ENCODE data around the gene CPXM2.

The CPXM2 gene

DNA sequence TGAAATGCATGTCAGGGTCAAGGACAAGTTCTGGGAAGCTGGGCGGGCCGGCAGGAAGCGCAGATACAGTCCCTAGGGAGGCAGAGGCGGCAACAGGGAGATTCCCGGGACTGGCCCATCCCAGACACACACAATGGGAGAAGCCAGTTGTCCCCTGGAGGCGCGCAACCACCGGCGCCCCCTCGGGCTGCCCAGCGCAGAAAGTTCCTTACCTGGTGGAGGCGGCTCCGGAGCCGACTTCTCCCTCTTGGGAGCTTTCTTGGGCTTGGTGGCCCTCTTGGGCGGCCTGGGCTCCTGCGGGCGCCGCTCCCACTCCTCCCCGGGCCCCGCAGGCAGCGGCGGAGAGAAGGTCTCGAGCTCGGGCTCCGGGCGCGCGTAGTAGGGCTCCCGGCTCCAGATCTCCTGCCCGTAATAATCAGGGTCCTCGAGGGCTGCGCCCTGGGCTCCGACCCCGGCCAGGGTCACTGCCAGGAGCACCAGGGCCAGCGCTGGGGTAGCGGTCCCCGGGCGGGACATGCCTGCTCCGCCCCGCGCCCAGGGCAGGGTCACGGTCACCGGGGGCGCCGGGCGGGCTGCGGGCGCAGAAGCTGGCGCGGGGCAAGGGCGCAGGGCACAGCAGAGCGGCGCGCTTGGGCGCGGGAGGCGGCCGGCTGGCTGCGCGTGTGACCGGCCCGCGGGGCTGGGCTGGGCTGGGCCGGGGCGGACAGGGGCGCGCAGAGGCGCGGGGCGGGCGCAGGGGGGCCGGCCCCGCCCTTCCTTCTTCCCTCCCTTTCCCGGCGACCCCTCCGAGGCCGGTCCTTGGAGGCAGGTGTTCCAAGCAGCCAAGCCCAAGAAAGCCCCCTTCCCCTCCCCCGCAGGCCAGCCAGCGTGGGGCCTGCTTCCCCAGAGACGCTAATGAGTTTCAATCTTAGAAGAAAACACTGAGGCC, at the start of gene CPXM2:
CPXM2 (minus strand) TSS at position 664 of the 928 bp plus-strand sequence; CDS start at position 516, 148 bp downstream.
- no peak for DNase-seq

DNA sequence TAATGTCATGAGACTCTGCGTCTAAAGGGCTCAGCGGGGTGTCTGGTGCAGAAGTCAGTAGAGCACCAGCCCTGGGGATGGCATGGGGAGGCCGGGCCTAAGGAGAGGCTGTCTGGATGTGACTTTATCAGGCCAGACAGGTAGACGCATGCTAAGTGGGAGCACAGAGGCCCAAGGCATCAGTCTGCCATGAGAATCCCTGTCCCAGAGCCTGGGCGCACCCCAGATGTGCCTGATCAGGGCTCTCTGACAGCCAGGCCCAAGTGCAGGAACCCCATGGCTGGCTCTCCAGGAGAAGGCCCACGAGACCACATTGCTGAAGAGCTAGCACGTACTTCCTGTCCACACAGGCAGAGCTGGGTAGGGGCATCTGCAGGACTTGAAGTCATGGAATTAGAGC, 48.0 kb upstream of the CPXM2 start:
- DNase-seq, result no peak

DNA sequence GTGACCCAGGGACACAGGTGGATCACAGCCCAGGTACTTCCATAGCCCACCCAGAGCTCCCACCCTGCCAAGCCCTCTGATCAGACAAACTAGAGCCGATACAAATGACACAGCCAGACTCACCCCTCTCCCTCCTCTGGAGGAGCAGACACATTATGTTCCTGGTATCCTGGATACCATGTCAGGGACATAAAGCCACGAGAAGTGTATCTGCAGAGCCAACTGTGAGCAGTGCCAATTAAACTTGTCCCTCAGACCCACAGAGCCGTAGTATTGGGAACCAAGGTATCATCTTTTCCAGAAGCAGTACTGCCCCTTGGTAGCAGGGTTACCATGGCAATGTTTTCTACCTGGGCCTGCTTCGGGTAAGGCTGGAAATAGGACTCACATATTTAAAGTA, 47.3 kb upstream of the CPXM2 start:
- DNase-seq, result no peak

- DNase-seq, result no peak
Observed at GRCh38 chr10:123936426-123936825, 44.8 kb upstream of the CPXM2 start.

- DNase-seq, result no peak
Observed at GRCh38 chr10:123935680-123936079, 44.1 kb upstream of the CPXM2 start.

DNA sequence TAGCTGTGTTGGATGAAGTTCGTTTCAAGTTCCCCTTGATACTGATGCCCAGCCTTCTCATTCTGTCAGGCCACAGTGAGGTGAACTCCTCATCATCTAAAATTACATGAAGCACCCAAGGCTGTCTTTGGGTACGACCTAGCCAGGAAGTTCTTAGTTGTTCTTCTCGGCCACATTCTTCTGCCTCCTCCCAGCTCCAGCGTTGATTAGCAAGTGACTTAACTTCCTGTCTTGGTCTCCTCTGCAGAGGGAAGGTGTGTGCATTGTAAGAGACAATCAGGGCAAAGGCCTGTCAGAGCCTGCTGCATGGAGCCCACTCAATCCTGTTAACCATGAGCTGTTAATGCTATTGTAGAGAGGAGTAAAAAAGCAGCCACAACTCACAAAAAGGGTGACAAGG, 43.2 kb upstream of the CPXM2 start:
- no peak for DNase-seq

DNA sequence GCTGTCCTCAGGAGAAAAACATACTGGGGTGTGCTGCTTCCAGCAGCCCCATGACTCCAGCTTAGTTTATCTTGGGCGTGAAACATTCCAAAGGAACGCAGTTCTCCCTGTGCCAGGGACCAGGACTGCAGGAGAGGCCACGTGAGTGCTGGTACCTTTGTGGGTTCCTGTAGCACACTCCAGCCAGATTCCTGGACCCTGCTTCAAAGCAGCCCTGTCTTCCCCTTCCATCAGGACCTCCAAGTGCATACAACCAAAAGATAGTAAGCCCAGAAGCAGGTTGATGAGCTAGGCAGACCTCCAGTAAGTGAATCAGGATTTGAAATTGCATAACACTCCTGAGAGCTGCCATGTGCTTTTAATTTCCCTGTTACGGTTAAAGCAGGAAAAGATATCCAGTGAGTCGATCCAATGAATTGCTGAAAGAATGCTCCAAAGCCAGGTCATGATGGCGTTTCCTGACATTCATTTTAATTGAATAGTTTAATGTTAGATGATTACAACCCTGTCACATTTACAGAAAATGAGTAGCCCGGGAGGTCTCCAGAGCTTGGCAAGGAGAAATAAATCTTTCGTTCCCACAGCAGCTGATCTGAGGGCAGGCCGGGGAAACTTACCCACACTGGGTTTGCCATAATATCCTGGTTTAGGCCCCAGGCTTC, 38.9 kb upstream of the CPXM2 start:
- DNase-seq, result no peak

DNA sequence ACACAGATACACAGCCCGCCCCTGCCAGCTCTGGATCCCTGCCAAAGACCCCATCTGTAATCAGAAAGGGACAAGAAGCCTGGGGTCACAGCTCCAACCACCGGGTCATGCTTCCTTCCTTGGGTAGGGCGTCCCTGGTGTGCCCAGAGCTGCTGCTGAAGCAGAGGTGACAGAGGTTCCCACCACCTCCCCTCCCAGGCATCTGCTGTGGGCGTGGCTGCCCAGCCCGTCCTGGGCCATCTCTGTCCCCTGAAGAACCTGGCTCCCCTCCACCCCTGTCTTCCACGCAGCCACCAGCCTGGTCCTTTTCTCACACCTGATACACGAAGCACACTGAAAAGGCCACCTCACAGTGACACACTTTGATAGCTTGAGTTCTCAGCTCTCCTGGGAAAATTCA, 38.2 kb upstream of the CPXM2 start:
- DNase-seq, result no peak

DNA sequence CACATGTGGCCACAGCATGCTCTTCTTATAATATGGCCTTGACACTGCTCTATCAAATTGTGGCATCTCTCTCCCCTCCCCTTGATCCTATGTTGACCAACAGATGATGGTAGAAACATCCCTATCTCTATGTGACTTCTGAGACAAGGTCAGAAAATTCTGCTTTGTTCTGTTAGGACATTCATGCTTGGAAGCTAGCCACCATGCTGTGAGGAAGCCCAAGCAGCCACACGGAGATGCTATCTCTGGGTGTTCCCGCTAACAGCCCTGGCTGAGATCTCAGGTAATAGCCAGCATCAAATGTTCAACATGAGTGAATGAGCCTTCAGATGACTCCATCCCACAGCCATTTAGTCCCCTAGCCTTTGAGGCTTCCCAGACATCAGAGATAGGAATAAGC, 36.8 kb upstream of the CPXM2 start:
- DNase-seq, result no peak

- DNase-seq, result no peak
Observed at GRCh38 chr10:123926401-123927264, 35.0 kb upstream of the CPXM2 start.

DNA sequence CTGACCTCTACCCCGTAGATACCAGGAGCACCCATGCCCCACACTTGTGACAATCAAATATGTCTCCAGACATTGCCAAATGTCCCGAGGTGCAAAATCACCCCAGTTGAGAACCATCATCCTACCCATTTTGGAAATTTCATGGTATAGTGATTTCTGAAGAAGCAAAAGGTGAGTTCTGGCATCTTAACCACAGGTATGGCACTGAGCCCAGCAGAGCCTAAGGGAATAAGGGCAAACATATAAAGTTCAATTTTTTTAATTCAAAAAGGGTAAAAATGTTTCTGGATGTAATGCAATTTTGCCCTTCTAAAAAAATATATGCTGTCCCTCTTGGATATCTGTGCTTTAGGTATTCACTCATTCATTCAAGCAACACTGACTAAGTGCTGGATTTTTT, 30.5 kb upstream of the CPXM2 start:
- DNase-seq, result no peak

DNA sequence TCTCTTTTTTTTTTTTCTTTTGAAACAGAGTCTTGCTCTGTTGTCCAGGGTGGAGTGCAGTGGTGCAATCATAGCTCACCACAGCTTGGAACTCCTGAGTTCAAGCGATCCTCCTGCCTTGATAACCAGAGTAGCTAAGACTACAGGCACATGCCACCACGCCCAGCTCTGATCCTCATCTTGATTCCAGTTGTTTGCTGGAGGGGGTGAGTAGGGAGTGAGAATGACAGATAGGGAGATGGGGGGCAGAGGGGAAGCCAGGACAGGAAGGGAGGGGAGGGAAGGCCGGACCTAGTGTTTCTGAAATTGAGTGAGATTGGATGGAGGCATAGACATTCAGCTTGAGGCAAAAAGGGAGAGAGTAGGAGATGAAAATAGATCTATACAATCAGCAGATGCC, 25.2 kb upstream of the CPXM2 start:
- no peak for DNase-seq

DNA sequence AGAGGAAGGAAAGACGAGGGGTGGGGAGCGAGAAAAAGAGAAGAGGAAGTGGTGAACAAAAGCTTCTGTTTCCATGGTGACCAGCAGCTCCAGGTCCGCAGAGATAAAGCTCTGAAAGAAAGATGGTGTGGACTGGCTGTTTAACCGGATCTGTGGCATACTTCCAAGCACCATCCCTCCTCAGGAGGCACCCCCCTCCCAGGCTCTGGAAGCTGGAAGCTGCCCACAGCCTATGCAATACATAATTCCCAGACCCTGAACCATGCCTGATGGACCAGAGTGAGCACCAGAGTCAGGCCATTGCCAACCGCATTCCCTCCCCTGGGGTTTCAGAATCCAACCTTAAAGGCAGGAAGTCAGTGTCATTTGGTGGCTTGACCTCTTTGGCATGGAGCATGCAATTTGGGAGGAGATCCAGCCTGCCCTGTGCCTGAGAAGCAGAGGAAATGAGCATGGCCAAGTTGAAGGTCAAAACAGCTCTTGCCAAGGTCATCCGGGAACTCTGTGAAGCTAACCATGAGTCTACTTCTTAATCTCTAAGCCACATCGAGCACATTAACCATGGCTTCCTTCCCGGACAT, 22.2 kb upstream of the CPXM2 start:
- no peak for DNase-seq

GRCh38 chr10:123912871-123913270, 21.3 kb upstream of the CPXM2 start:
- no peak for DNase-seq

DNA sequence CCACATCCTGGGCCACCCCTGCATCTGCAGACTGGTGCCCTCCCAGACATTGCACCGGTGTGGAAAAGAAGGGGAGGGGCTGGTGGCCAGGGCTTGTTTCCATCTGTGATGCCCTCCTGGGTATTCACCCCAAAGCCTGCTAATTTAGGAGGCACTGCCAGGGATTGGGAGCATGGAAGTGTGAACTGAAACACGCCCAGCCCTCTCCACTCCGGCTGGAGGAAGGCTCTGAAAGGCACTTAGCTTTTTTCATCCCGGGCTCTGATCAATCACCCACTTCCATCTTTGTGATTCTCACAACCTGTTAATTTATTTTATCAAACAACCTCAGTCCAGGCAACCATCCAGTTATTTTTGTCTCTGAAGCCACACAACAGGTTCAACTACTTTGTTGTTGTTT, 20.9 kb upstream of the CPXM2 start:
- peak; percentile 5 for DNase-seq

GRCh38 chr10:123911866-123912265, 20.3 kb upstream of the CPXM2 start:
- peak; percentile 74 for DNase-seq

DNA sequence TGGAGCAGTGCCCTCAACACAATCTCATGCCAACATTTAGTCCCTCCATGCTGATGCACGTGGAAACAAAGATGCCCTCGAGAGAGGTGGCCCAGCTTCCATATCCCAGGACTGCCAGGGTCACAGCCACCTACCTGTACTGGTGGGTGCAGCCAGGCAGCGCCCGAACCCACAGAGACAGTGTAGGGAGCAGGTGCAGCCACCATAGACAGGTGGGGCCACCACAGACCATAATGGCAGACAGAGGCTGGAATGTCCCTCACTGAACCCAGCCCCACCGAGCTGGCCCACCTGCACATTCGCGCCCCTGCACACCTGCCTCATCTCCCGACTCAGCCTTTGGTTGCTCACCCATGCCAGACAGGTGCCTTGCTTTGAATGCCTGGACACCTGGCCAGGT, 18.3 kb upstream of the CPXM2 start:
- no peak for DNase-seq

DNA sequence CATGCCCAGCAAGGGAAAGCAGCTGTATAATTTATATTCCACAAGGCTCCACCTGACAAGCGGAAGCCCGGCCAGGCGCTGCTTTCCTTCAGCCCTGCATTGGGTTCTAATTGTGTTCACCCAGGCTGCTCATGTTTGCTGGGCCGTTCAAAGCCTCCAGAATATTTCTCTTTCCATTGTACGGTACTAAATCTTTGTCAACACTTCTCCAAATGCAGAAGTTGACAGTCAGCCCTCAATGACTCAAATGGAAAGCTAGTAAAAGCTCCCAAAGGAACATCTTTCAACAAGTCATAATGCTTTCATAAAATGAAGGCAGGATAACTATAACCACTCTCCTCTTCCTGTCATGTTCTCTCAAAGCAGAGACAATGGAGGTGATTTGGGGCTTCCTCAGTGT, 17.8 kb upstream of the CPXM2 start:
- DNase-seq, result no peak

DNA sequence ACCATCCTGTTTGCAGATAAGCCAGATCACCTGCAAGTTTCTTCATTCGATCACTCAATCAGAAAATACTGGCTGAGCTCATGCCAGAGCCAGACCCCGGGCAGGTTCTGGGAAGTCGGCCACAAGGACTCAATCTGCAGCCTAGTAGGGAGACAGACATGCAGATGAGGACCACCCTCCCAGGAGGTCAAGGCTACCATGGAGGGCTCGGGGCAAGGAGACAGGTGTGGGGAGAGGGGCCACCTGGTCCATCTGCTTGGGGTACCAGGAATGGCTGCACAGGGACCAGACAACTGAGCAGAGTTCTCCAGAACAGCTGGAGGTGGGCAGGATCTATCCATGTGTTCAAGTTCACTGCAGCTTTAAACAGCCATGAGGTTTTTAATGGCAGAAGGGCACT, 16.8 kb upstream of the CPXM2 start:
- no peak for DNase-seq

GRCh38 chr10:123906884-123907652, 15.5 kb upstream of the CPXM2 start:
- peak; percentile 31 for DNase-seq

- DNase-seq, result no peak
Observed at GRCh38 chr10:123906296-123906695, 14.7 kb upstream of the CPXM2 start.

DNA sequence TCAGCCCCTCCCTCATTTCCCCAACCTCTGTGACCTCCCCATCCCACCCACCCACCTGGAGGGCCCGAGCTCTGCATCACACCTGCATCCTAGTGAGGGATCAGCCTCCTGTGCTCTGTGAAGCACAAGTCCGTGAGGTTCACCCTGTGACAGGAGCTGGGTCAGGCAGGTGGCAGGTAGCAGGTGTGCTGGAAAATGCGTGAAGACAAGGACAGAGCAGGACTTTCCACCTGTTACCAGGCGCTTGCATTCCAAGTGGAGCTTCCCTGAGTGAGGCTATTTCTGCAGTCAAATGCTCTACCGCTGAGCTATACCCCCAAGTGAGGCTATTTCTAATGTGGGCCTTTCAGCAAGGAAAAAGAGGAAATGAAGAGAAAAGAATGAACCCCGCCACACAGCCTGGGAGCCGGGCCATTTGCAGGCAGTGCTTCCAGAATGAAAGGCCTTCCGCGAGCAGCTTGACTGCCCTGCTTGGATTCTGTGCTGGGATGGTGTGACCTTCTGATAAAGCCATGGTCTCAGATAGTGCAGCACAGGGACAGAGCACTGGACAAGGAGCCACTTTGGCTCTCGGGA, 13.3 kb upstream of the CPXM2 start:
- DNase-seq, result no peak

Data from NCI-H2171 (cell line).